Right atrium auricular region (tissue), 2 donors: ENCODE data around the gene KIF5A. TPM values are rescaled to one million over a fixed set of nuclear protein-coding genes. Genes with fewer than 3 reads are reported as not detected.

ENCODE experiments used
- DNase-seq: peaks from one replicate; pipeline ENCODE4 v3.0.0-alpha.2; 2019; ENCODE audit warnings: low spot score
- H3K27ac ChIP-seq, 2 donors: fragments of 200-600 bp; sonication (generic); 1 replicate in 1 of 2; 2 replicates in 1 of 2; pipeline ENCODE4 v1.5.1; 2016 to 2019
- H3K27me3 ChIP-seq, 2 donors: fragments of 200-600 bp; sonication (generic); one replicate each; pipeline versions ENCODE4 v1.5.1 to v1.6.0; 2017 to 2019
- H3K36me3 ChIP-seq: fragments of 200-600 bp; sonication (generic); one replicate; pipeline ENCODE4 v1.5.1; 2016
- H3K4me1 ChIP-seq, 2 donors: fragments of 200-600 bp; sonication (generic); one replicate each; pipeline versions ENCODE4 v1.5.1 to v1.6.0; 2017 to 2019
- H3K4me3 ChIP-seq, 2 donors: fragments of 200-600 bp; sonication (generic); 1 replicate in 1 of 2; 2 replicates in 1 of 2; pipeline ENCODE4 v1.5.1; 2017 to 2019; ENCODE audit warnings: mild to moderate bottlenecking in 1 of 2, moderate library complexity in 1 of 2
- H3K9me3 ChIP-seq, 2 donors: fragments of 200-600 bp; sonication (generic); one replicate each; pipeline ENCODE4 v1.5.1; 2019
- CTCF ChIP-seq, 2 donors: fragments of 200-600 bp; sonication (generic); IDR thresholded peaks; one replicate each; pipeline ENCODE4 v1.5.1; 2019; ENCODE audit warnings: antibody characterized with exemption in 2 of 2
- total RNA-seq, 2 donors: library from RNA; depleted of rRNA; stranded (reverse); fragments of >200 nt; gene quantifications; one replicate each; pipeline ENCODE4 v1.1.0, GENCODE V29; 2016

The KIF5A gene
- total RNA-seq, 2 donors from 2014 or later: 0.11 to 0.12 TPM

DNA sequence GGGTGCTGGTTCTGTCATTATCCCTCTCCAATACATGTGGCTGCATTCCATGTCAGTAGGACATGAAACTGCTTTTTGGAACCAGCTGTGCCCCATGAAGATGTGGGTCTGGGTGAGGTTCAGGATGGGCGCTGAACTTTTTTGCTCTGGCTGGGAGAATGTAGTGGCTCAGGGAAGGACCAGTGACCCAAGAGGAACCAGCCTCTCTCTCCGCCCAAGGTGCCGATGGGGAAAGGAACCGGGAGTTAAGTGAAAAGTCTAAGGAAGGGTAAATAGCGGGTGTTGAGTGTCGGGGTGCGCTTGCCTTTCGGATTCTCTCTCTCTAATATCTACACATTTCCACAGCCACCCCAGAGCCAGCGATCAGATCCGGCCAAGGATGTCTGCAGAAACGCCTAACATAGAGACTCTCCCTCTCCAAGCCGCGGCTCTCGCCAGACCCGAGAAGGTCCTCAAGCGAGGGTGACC is 69.2 kb downstream of the KIF5A start:
- Histone ChIP-seq H3K27me3 (peaks cover 11 to 14% of the 10 kb centered on the region in 2 donors), H3K27ac (no peak overlapping the region), H3K4me1 (peaks cover 0 to 34% of the 10 kb centered on the region in 2 donors), H3K9me3 (no peaks in the 10 kb centered on the region), H3K36me3 (no peaks in the 10 kb centered on the region), H3K4me3 (peak overlapping the region in 1 of 2 donors; percentile 31)
- no peak for DNase-seq
- no peak for TF ChIP-seq CTCF (IDR thresholded peaks at IDR 0.05)

- H3K27me3 ChIP-seq: peaks cover 11 to 14% of the 10 kb centered on the region in 2 donors
These were observed 69.8 kb downstream of the KIF5A start for GRCh38 chr12:57619434-57620244.

GRCh38 chr12:57620245-57620935 is 70.5 kb downstream of the KIF5A start:
- no peak for DNase-seq
- H3K27me3 ChIP-seq: peaks cover 11 to 14% of the 10 kb centered on the region in 2 donors
- H3K9me3 ChIP-seq: no peaks in the 10 kb centered on the region
- H3K4me1 ChIP-seq: peaks cover 0 to 34% of the 10 kb centered on the region in 2 donors
- no peaks in the 10 kb centered on the region for H3K36me3 ChIP-seq
- H3K4me3 ChIP-seq: peak overlapping the region in 1 of 2 donors; percentile 51
- H3K27ac ChIP-seq: no peak overlapping the region
- no peak for TF ChIP-seq CTCF (IDR thresholded peaks at IDR 0.05)

More at GRCh38 chr12:57619434-57620244, 69.8 kb downstream of the KIF5A start:
- H3K4me1 ChIP-seq: peaks cover 0 to 34% of the 10 kb centered on the region in 2 donors
- H3K9me3 ChIP-seq: no peaks in the 10 kb centered on the region
- H3K36me3 ChIP-seq: no peaks in the 10 kb centered on the region
- peak overlapping the region in 1 of 2 donors; percentile 31 for H3K4me3 ChIP-seq
- no peak for TF ChIP-seq CTCF (IDR thresholded peaks at IDR 0.05)
- no peak overlapping the region for H3K27ac ChIP-seq
- DNase-seq: no peak

GRCh38 chr12:57620936-57621496 is 71.2 kb downstream of the KIF5A start:
- Histone ChIP-seq H3K36me3 (no peaks in the 10 kb centered on the region), H3K9me3 (no peaks in the 10 kb centered on the region), H3K4me3 (peak overlapping the region; percentile 32 to 51), H3K27me3 (peaks cover 11 to 14% of the 10 kb centered on the region in 2 donors), H3K4me1 (peaks cover 0 to 34% of the 10 kb centered on the region in 2 donors), H3K27ac (no peak overlapping the region)
- no peak for TF ChIP-seq CTCF (IDR thresholded peaks at IDR 0.05)
- DNase-seq: no peak

- H3K4me1 ChIP-seq: peaks cover 0 to 34% of the 10 kb centered on the region in 2 donors
- H3K27ac ChIP-seq: no peak overlapping the region
- peaks cover 11 to 14% of the 10 kb centered on the region in 2 donors for H3K27me3 ChIP-seq
- DNase-seq: no peak
- TF ChIP-seq CTCF (IDR thresholded peaks at IDR 0.05): peak; percentile 88 to 97
- no peaks in the 10 kb centered on the region for H3K9me3 ChIP-seq
- peak overlapping the region; percentile 32 to 51 for H3K4me3 ChIP-seq
- no peaks in the 10 kb centered on the region for H3K36me3 ChIP-seq
These were observed 71.9 kb downstream of the KIF5A start for GRCh38 chr12:57621497-57622292.
